ENCODE measurements around the gene CMIP. TPM values are rescaled to one million over a fixed set of nuclear protein-coding genes. Genes with fewer than 3 reads are reported as not detected.

CMIP gene
- total RNA-seq, 1 experiment from 2014 or later: 68.0 TPM

- no peaks in the 10 kb centered on the region for H3K4me1 ChIP-seq
- CTCF ChIA-PET: no interaction called here
- H3K27me3 ChIP-seq (replicated peaks; ENCODE audit: control insufficient read depth, insufficient read depth, low read length): no peaks in the 10 kb centered on the region
- peaks cover 48% of the 10 kb centered on the region for H3K36me3 Mint-ChIP-seq (ENCODE audit: insufficient read depth, unreplicated experiment)
- DNase-seq: no peak
- H3K4me3 Mint-ChIP-seq (ENCODE audit: unreplicated experiment): no peak overlapping the region
- intact Hi-C loops (cut with micrococcal nuclease; ENCODE audit: unreplicated experiment): no loop called here
- TF ChIP-seq, protein P1, sequence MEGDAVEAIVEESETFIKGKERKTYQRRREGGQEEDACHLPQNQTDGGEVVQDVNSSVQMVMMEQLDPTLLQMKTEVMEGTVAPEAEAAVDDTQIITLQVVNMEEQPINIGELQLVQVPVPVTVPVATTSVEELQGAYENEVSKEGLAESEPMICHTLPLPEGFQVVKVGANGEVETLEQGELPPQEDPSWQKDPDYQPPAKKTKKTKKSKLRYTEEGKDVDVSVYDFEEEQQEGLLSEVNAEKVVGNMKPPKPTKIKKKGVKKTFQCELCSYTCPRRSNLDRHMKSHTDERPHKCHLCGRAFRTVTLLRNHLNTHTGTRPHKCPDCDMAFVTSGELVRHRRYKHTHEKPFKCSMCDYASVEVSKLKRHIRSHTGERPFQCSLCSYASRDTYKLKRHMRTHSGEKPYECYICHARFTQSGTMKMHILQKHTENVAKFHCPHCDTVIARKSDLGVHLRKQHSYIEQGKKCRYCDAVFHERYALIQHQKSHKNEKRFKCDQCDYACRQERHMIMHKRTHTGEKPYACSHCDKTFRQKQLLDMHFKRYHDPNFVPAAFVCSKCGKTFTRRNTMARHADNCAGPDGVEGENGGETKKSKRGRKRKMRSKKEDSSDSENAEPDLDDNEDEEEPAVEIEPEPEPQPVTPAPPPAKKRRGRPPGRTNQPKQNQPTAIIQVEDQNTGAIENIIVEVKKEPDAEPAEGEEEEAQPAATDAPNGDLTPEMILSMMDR (IDR thresholded peaks at IDR 0.05; ENCODE audit: insufficient read depth in 1 of 2, low read depth in 1 of 2, low read length in 1 of 2, severe bottlenecking in 1 of 2, unreplicated experiment in 1 of 2): no peak
- no peak overlapping the region for H3K27ac Mint-ChIP-seq (ENCODE audit: unreplicated experiment)
- no peaks in the 10 kb centered on the region for H3K27me3 Mint-ChIP-seq (ENCODE audit: insufficient read depth, unreplicated experiment)
- no peaks in the 10 kb centered on the region for H3K9me3 Mint-ChIP-seq (ENCODE audit: unreplicated experiment)
- no peak overlapping the region for H3K4me3 ChIP-seq (ENCODE audit: low read depth, low read length)
- H3K9me3 ChIP-seq: no peaks in the 10 kb centered on the region
- peaks cover 1% of the 10 kb centered on the region; the same call in 1 of the 2 replicates for H3K36me3 ChIP-seq (ENCODE audit: control insufficient read depth, insufficient read depth, low read length)
- no TSS peak for BruUV-seq (replicated peaks)
- no peaks in the 10 kb centered on the region for H3K4me1 Mint-ChIP-seq (ENCODE audit: low read depth, unreplicated experiment)
- POLR2A ChIA-PET: no interaction called here
Observed at GRCh38 chr16:81664153-81664552, 219.5 kb downstream of the CMIP start.

- no peak overlapping the region for H3K4me3 ChIP-seq (ENCODE audit: low read depth, low read length)
- H3K9me3 Mint-ChIP-seq (ENCODE audit: unreplicated experiment): no peaks in the 10 kb centered on the region
- ChIA-PET CTCF (no interaction called here), POLR2A (no interaction called here)
- H3K36me3 Mint-ChIP-seq (ENCODE audit: insufficient read depth, unreplicated experiment): peaks cover 51% of the 10 kb centered on the region
- H3K27ac Mint-ChIP-seq (ENCODE audit: unreplicated experiment): no peak overlapping the region
- no peaks in the 10 kb centered on the region for H3K27me3 ChIP-seq (replicated peaks; ENCODE audit: control insufficient read depth, insufficient read depth, low read length)
- BruUV-seq (replicated peaks): no TSS peak
- H3K4me1 ChIP-seq: no peaks in the 10 kb centered on the region
- intact Hi-C loops (cut with micrococcal nuclease; ENCODE audit: unreplicated experiment): no loop called here
- no peaks in the 10 kb centered on the region for H3K9me3 ChIP-seq
- no peaks in the 10 kb centered on the region for H3K27me3 Mint-ChIP-seq (ENCODE audit: insufficient read depth, unreplicated experiment)
- H3K4me1 Mint-ChIP-seq (ENCODE audit: low read depth, unreplicated experiment): no peaks in the 10 kb centered on the region
- no peak for DNase-seq
- no peak overlapping the region for H3K4me3 Mint-ChIP-seq (ENCODE audit: unreplicated experiment)
- TF ChIP-seq, protein P1 (IDR thresholded peaks at IDR 0.05; ENCODE audit: insufficient read depth in 1 of 2, low read depth in 1 of 2, low read length in 1 of 2, severe bottlenecking in 1 of 2, unreplicated experiment in 1 of 2): no peak
- H3K36me3 ChIP-seq (ENCODE audit: control insufficient read depth, insufficient read depth, low read length): no peaks in the 10 kb centered on the region
Observed at GRCh38 chr16:81665588-81665987, 221.0 kb downstream of the CMIP start.

- Mint-ChIP-seq H3K27ac (ENCODE audit: unreplicated experiment) (no peak overlapping the region), H3K27me3 (ENCODE audit: insufficient read depth, unreplicated experiment) (no peaks in the 10 kb centered on the region), H3K4me1 (ENCODE audit: low read depth, unreplicated experiment) (no peaks in the 10 kb centered on the region), H3K36me3 (ENCODE audit: insufficient read depth, unreplicated experiment) (peaks cover 53% of the 10 kb centered on the region), H3K9me3 (ENCODE audit: unreplicated experiment) (no peaks in the 10 kb centered on the region), H3K4me3 (ENCODE audit: unreplicated experiment) (no peak overlapping the region)
- Histone ChIP-seq H3K27me3 (replicated peaks; ENCODE audit: control insufficient read depth, insufficient read depth, low read length) (no peaks in the 10 kb centered on the region), H3K9me3 (no peaks in the 10 kb centered on the region), H3K36me3 (ENCODE audit: control insufficient read depth, insufficient read depth, low read length) (no peaks in the 10 kb centered on the region; the same call in 1 of the 2 replicates), H3K4me3 (ENCODE audit: low read depth, low read length) (no peak overlapping the region), H3K4me1 (no peaks in the 10 kb centered on the region)
- ChIA-PET CTCF (no interaction called here), POLR2A (no interaction called here)
- no TSS peak for BruUV-seq (replicated peaks)
- intact Hi-C loops (cut with micrococcal nuclease; ENCODE audit: unreplicated experiment): no loop called here
- no peak for DNase-seq
- TF ChIP-seq, protein P1 (IDR thresholded peaks at IDR 0.05; ENCODE audit: insufficient read depth in 1 of 2, low read depth in 1 of 2, low read length in 1 of 2, severe bottlenecking in 1 of 2, unreplicated experiment in 1 of 2): no peak
Observed at GRCh38 chr16:81666113-81666512, 221.5 kb downstream of the CMIP start.
